Measurements from ENCODE around the gene OR2AG1.

- no peak for TF ChIP-seq CTCF (conservative IDR thresholded peaks at IDR 0.05; ENCODE audit: low read depth, low read length)
- no peak for TF ChIP-seq EZH2 (IDR thresholded peaks at IDR 0.05; ENCODE audit: borderline replicate concordance, low read depth, low read length, poor library complexity, severe bottlenecking)
These were observed 45.3 kb downstream of the OR2AG1 start for GRCh38 chr11:6828103-6828502.
